Neuronal stem cell (in vitro differentiated cells): ENCODE results near the gene NRIP3.
A peak's percentile ranks its signal among the peaks of the same experiment; 100 is the strongest.

Experiments
- DNase-seq: peaks from one replicate; pipeline ENCODE4 v3.0.0-alpha.2; 2013; ENCODE audit warnings: low spot score
- H2AFZ ChIP-seq: one replicate; pipeline ENCODE4 v1.6.1; 2013; ENCODE audit warnings: mild to moderate bottlenecking, low read length, inconsistent platforms
- H2AK5ac ChIP-seq: 2 replicates; pipeline ENCODE4 v1.6.1; 2013; ENCODE audit warnings: low read depth, mild to moderate bottlenecking, inconsistent platforms, low read length, moderate library complexity, mixed read lengths
- H2BK120ac ChIP-seq: 2 replicates; pipeline ENCODE4 v1.6.1; 2013; ENCODE audit warnings: low read depth, mild to moderate bottlenecking, inconsistent platforms, low read length, moderate library complexity, mixed read lengths
- H2BK12ac ChIP-seq: one replicate; pipeline ENCODE4 v1.6.1; 2013; ENCODE audit warnings: low read length, inconsistent platforms
- H2BK15ac ChIP-seq: 2 replicates; pipeline ENCODE4 v1.6.1; 2013; ENCODE audit warnings: mild to moderate bottlenecking, low read length, inconsistent platforms, mixed read lengths
- H2BK5ac ChIP-seq: one replicate; pipeline ENCODE4 v1.6.1; 2013; ENCODE audit warnings: inconsistent platforms, mild to moderate bottlenecking, low read length, moderate library complexity
- H3K14ac ChIP-seq: one replicate; pipeline ENCODE4 v1.6.1; 2013; ENCODE audit warnings: low read length, inconsistent platforms
- H3K18ac ChIP-seq: 2 replicates; pipeline ENCODE4 v1.6.1; 2013; ENCODE audit warnings: low read length, inconsistent platforms
- H3K23ac ChIP-seq: 2 replicates; pipeline ENCODE4 v1.6.1; 2013; ENCODE audit warnings: low read depth, mild to moderate bottlenecking, mixed read lengths, low read length, inconsistent platforms; ENCODE audit not compliant: poor library complexity
- H3K27ac ChIP-seq: replicated peaks from 3 replicates; pipeline ENCODE4 v1.5.1; 2013; ENCODE audit warnings: low read length, inconsistent platforms
- H3K27me3 ChIP-seq, 3 experiments: 2 replicates each; pipeline ENCODE4 v1.6.1; 2013; ENCODE audit warnings: low read length in 3 of 3, mild to moderate bottlenecking in 2 of 3, inconsistent platforms in 1 of 3, low read depth in 1 of 3, mixed read lengths in 1 of 3, moderate library complexity in 1 of 3; ENCODE audit not compliant: control insufficient read depth in 3 of 3, insufficient read depth in 3 of 3
- H3K36me3 ChIP-seq, 2 donors: replicated peaks in 1 of 2; 2 replicates each; pipeline ENCODE4 v1.6.1; 2013; ENCODE audit warnings: low read length in 2 of 2; ENCODE audit not compliant: control insufficient read depth in 2 of 2, insufficient read depth in 2 of 2
- H3K4ac ChIP-seq: 2 replicates; pipeline ENCODE4 v1.6.1; 2013; ENCODE audit warnings: inconsistent platforms, mild to moderate bottlenecking, low read length, moderate library complexity
- H3K4me1 ChIP-seq, 2 donors: 1 replicate in 1 of 2; 2 replicates in 1 of 2; pipeline ENCODE4 v1.6.1; 2013; ENCODE audit warnings: low read length in 2 of 2, low read depth in 1 of 2; ENCODE audit not compliant: control insufficient read depth in 2 of 2, insufficient read depth in 1 of 2
- H3K4me2 ChIP-seq: one replicate; pipeline ENCODE4 v1.6.1; 2013; ENCODE audit warnings: mild to moderate bottlenecking, low read length, inconsistent platforms; ENCODE audit not compliant: insufficient read depth, poor library complexity, severe bottlenecking
- H3K4me3 ChIP-seq, 2 donors: 2 replicates each; pipeline ENCODE4 v1.5.1; 2013; ENCODE audit warnings: low read length in 2 of 2, mild to moderate bottlenecking in 2 of 2, inconsistent platforms in 1 of 2, moderate library complexity in 1 of 2
- H3K79me1 ChIP-seq: one replicate; pipeline ENCODE4 v1.6.1; 2013; ENCODE audit warnings: low read depth, mild to moderate bottlenecking, inconsistent platforms, low read length, moderate library complexity
- H3K9ac ChIP-seq: one replicate; pipeline ENCODE4 v1.6.1; 2013; ENCODE audit warnings: mild to moderate bottlenecking, low read depth, low read length, inconsistent platforms; ENCODE audit not compliant: poor library complexity
- H3K9me3 ChIP-seq, 2 donors: replicated peaks in 1 of 2; 2 replicates each; pipeline versions ENCODE3 to v1.6.1; 2013; ENCODE audit warnings: low read length in 2 of 2, mild to moderate bottlenecking in 2 of 2, inconsistent platforms in 1 of 2, low read depth in 1 of 2, mixed read lengths in 1 of 2, moderate library complexity in 1 of 2; ENCODE audit not compliant: control insufficient read depth in 2 of 2, insufficient read depth in 1 of 2
- H4K8ac ChIP-seq: one replicate; pipeline ENCODE4 v1.6.1; 2013; ENCODE audit warnings: low read depth, mild to moderate bottlenecking, inconsistent platforms, low read length, moderate library complexity
- H4K91ac ChIP-seq: one replicate; pipeline ENCODE4 v1.6.1; 2013; ENCODE audit warnings: low read length, low read depth, mild to moderate bottlenecking, inconsistent platforms; ENCODE audit not compliant: poor library complexity
- WGBS, 2 donors: extraction: QIAGEN DNeasy Blood & Tissue Kit; methylation state at CpG; one replicate each; pipeline ENCODE4 v1.1.7; 2013; ENCODE audit warnings: missing lambda C conversion rate in 2 of 2, mixed read lengths in 1 of 2; ENCODE audit not compliant: insufficient read length in 2 of 2, insufficient replicate concordance in 1 of 2; ENCODE audit errors: extremely low coverage in 2 of 2; 5-methylcytosine and 5-hydroxymethylcytosine counted together

Gene NRIP3

DNA sequence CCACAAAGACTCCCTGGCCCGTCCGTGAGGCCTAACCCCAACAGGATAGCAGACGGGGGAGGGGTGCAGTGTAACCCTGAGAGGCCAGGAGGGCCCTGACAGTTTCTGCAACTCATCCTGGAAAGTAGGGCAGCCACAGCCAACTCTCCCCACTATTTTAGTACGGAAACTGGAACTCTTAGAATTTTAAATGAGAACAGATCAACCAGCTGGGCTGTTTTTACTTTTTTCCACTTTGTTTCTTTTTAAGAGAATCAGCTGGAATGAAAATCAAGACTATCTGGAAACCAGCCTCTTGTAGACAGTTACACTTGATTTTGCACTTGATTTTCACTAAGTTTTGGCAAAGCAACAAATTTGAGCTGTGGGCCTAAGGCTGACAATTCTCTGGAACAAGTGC, 42.7 kb upstream of the NRIP3 start:
- WGBS, 2 donors, result no CpG with 5 or more reads among the region's 4 CpGs
- H3K9ac ChIP-seq, result no peak overlapping the region

DNA sequence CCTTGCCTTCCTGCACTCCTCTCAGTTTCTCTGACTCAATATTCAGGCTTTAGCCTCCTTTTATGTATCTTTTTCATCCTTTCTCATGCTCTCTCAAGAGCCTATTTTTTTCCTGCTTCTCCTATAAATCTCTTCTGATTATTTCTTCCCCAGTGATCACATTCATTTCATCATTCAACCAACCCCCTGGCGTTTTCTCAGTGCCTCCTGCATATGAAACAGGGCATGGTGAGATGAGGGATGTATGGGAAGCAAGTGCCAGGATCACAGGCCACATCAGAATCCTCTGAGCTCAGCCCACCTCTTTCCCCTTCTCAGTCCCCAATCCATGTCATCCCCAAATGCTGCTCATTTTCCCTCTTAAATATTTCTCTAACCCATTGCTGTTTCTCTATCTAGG, 38.7 kb upstream of the NRIP3 start:
- H3K4me2 ChIP-seq, result no peak overlapping the region
- no peak for DNase-seq
- H3K9me3 ChIP-seq, result peaks cover 2 to 18% of the 10 kb centered on the region in 2 donors
- no peaks in the 10 kb centered on the region for H3K79me1 ChIP-seq
- H3K4me1 ChIP-seq, result peaks cover 0 to 18% of the 10 kb centered on the region in 2 donors
- H2BK15ac ChIP-seq, result no peak overlapping the region
- no peak overlapping the region for H2BK12ac ChIP-seq
- no peak overlapping the region for H3K14ac ChIP-seq
- H3K23ac ChIP-seq, result no peak overlapping the region
- H4K8ac ChIP-seq, result no peak overlapping the region
- no peaks in the 10 kb centered on the region for H3K36me3 ChIP-seq
- H2BK120ac ChIP-seq, result no peak overlapping the region
- no peak overlapping the region for H3K4me3 ChIP-seq
- no peak overlapping the region for H2AFZ ChIP-seq
- no peak overlapping the region for H4K91ac ChIP-seq
- H3K18ac ChIP-seq, result no peak overlapping the region
- H2BK5ac ChIP-seq, result no peak overlapping the region
- peaks cover 0 to 26% (median 0%) of the 10 kb centered on the region in 3 experiments for H3K27me3 ChIP-seq
- H3K9ac ChIP-seq, result no peak overlapping the region
- no peak overlapping the region for H2AK5ac ChIP-seq
- H3K4ac ChIP-seq, result no peak overlapping the region
- no CpG with 5 or more reads among the region's 1 CpG for WGBS, 2 donors
- no peak overlapping the region for H3K27ac ChIP-seq

More for the DNA sequence above, 42.7 kb upstream of the NRIP3 start:
- no peak overlapping the region for H2BK12ac ChIP-seq
- no peaks in the 10 kb centered on the region for H3K9me3 ChIP-seq
- no peak overlapping the region for H3K14ac ChIP-seq
- H2AFZ ChIP-seq, result peak overlapping the region; percentile 27
- no peak overlapping the region for H4K91ac ChIP-seq
- no peak overlapping the region for H3K4me2 ChIP-seq
- H3K27ac ChIP-seq, result no peak overlapping the region
- H3K4me3 ChIP-seq, result no peak overlapping the region
- DNase-seq, result no peak
- H3K23ac ChIP-seq, result no peak overlapping the region
- no peak overlapping the region for H2BK15ac ChIP-seq
- no peak overlapping the region for H2BK5ac ChIP-seq
- H3K27me3 ChIP-seq, result peaks cover 0 to 22% (median 0%) of the 10 kb centered on the region in 3 experiments
- no peak overlapping the region for H2AK5ac ChIP-seq
- H3K36me3 ChIP-seq, result no peaks in the 10 kb centered on the region
- no peaks in the 10 kb centered on the region for H3K79me1 ChIP-seq
- no peak overlapping the region for H3K4ac ChIP-seq
- no peak overlapping the region for H3K18ac ChIP-seq
- no peak overlapping the region for H2BK120ac ChIP-seq
- peaks cover 6 to 20% of the 10 kb centered on the region in 2 donors for H3K4me1 ChIP-seq
- no peak overlapping the region for H4K8ac ChIP-seq

DNA sequence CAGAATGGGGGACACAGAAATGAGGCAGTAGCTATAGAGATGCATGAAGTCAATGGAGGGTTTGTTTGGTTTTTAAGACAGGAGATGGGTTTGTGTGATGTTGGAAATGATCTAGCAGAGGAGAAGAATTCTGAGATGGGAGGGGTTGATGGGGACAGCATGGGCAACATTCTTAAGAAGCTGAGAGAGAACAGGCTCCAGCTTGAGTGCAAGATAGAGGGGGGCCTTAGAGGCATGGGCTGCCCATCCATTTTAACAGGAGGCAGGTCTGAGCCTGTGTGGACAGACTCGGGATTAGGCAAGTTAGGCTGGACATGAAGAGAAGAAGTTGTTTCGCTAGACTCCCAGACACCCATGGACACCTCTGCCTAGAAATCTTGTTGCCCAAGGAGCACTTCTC, 37.9 kb upstream of the NRIP3 start:
- Histone ChIP-seq H3K4me3 (no peak overlapping the region), H2AFZ (no peak overlapping the region), H3K9me3 (peaks cover 2 to 18% of the 10 kb centered on the region in 2 donors), H3K79me1 (no peaks in the 10 kb centered on the region), H3K27ac (no peak overlapping the region), H2BK15ac (no peak overlapping the region), H3K4me1 (peaks cover 0 to 12% of the 10 kb centered on the region in 2 donors), H3K27me3 (peaks cover 0 to 26% (median 0%) of the 10 kb centered on the region in 3 experiments), H3K4me2 (no peak overlapping the region), H2BK5ac (no peak overlapping the region), H4K8ac (no peak overlapping the region), H2AK5ac (no peak overlapping the region), H4K91ac (no peak overlapping the region), H3K14ac (no peak overlapping the region), H3K9ac (no peak overlapping the region), H3K36me3 (no peaks in the 10 kb centered on the region), H3K4ac (no peak overlapping the region), H2BK12ac (no peak overlapping the region), H3K18ac (peak overlapping the region; percentile 11), H2BK120ac (no peak overlapping the region), H3K23ac (no peak overlapping the region)
- no CpG with 5 or more reads among the region's 2 CpGs for WGBS, 2 donors
- no peak for DNase-seq

DNA sequence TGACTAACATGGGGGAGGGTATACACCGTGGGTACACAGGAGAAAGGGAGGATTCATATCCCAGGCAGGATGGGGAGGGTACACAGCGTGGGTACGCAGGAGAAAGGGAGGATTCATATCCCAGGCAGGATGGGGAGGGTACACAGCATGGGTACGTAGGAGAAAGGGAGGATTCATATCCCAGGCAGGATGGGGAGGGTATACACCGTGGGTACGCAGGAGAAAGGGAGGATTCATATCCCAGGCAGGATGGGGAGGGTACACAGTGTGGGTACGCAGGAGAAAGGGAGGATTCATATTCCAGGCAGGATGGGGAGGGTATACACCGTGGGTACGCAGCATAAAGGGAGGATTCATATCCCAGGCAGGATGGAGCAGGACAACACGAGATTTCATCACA, 36.6 kb upstream of the NRIP3 start:
- peaks cover 0 to 26% (median 0%) of the 10 kb centered on the region in 3 experiments for H3K27me3 ChIP-seq
- H3K9ac ChIP-seq, result no peak overlapping the region
- H3K4ac ChIP-seq, result no peak overlapping the region
- H4K8ac ChIP-seq, result no peak overlapping the region
- H3K4me2 ChIP-seq, result no peak overlapping the region
- H2AFZ ChIP-seq, result no peak overlapping the region
- no peak for DNase-seq
- H3K27ac ChIP-seq, result no peak overlapping the region
- peaks cover 7 to 18% of the 10 kb centered on the region in 2 donors for H3K4me1 ChIP-seq
- no peak overlapping the region for H3K4me3 ChIP-seq
- peaks cover 2 to 18% of the 10 kb centered on the region in 2 donors for H3K9me3 ChIP-seq
- WGBS, 2 donors, result no CpG with 5 or more reads among the region's 10 CpGs
- H3K14ac ChIP-seq, result no peak overlapping the region
- H2BK5ac ChIP-seq, result no peak overlapping the region
- H2BK15ac ChIP-seq, result no peak overlapping the region
- H2BK12ac ChIP-seq, result no peak overlapping the region
- H3K23ac ChIP-seq, result no peak overlapping the region
- no peaks in the 10 kb centered on the region for H3K79me1 ChIP-seq
- no peaks in the 10 kb centered on the region for H3K36me3 ChIP-seq
- no peak overlapping the region for H3K18ac ChIP-seq
- no peak overlapping the region for H4K91ac ChIP-seq
- no peak overlapping the region for H2AK5ac ChIP-seq
- H2BK120ac ChIP-seq, result no peak overlapping the region
